SIG-M5 treated with dmso at 0.1 percent for 504 hours (cell line): ENCODE data around the gene HRK.
"Not testable (repeated sequence)": the region's sequence is repeated elsewhere in the genome, so short reads cannot be mapped to it uniquely, and the experiment has no call there.

Experiments
- DNase-seq: peaks from one replicate; lab custom pipeline; 2025; ENCODE audit not compliant: unreplicated experiment; lab: John Stamatoyannopoulos, UW

HRK gene

GRCh38 chr12:116821291-116821690 lies 60.0 kb downstream of the HRK start:
- DNase-seq, result no peak

DNA sequence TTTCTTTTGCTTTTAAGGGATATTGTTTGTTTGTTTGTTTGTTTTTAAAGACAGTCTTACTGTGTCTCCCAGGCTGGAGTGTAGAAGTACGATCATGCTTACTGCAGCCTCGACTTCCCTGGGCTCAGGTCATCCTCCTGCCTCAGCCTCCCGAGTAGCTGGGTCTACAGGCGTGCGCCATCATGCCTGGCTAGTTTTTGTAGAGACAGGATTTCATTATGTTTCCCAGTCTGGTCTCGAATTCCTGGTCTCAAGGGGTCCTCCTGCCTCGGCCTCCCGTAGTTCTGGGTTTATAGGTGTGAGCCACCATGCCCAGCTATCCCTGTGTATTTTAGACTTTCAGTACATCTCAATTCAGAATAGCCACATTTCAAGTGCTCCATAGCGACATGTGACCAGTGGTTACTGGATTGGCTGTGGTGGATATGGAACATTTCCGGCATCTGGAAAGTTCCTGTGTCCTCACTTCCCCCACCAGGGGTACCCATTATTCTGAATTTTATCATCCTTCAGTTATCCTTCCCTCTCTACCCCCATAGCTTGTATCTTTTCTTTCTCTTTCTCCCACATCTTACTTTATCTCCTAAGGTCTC lies 61.1 kb downstream of the HRK start:
- DNase-seq, result no peak

GRCh38 chr12:116818948-116819832 lies 62.1 kb downstream of the HRK start:
- peak; percentile 82 for DNase-seq

- peak; percentile 27 for DNase-seq
Observed at GRCh38 chr12:116818341-116818856, 62.8 kb downstream of the HRK start.

DNA sequence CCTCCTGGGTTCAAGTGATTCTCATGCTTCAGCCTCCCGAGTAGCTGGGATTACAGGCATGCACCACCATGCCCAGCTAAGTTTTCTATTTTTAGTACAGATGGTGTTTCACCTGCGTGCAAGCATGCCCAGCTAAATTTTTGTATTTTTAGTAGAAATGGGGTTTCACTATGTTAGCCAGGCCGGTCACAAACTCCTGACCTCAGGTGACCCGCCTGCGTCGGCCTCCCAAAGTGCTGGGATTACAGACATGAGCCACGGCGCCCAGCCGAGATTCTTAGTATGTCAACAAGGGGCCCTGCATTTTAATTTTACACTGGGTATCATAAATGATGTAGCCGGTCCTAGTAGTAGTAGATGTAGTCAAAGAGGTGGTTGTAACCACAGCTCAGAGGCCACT lies 66.5 kb downstream of the HRK start:
- DNase-seq, result not testable (repeated sequence)

GRCh38 chr12:116813271-116814041 lies 67.8 kb downstream of the HRK start:
- no peak for DNase-seq

DNA sequence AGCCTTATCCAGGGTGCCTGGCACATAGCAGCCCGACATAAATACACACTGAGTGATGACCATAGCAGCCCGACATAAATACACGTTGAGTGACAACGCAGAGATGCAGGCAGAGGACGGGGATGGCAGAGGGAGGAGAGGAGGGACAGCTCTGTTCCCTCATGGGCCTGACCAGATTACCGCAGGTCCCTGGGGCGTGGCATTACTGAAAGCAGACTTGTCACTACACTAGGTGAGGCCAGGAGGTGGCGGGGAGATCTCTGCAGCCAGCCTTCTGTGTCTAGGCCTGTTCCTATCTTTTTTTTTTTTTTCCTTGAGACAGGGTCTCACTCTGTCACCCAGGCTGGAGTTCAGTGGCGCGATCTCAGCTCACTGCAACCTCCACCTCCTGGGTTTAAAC lies 69.0 kb downstream of the HRK start:
- DNase-seq, result no peak

- no peak for DNase-seq
Observed at GRCh38 chr12:116808113-116809105, 72.8 kb downstream of the HRK start.

DNA sequence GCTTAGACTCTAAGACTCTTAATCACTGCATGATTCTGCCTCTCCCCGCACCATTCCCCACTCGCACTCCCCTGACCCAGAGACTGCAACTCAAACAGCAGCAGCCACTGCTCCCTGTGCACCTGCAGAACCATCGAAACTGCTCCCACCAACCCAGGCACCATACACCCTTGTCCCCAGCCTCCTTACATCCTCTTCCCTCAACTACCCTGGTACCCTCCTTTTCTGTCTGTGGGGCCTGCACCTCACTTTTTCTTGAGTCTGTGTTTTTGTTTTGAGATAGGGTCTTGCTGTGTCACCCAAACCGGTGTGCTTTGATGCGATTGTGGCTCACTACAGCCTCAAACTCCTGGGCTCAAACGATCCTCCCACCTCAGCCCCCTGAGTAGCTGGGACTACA lies 73.7 kb downstream of the HRK start:
- DNase-seq, result no peak

GRCh38 chr12:116806845-116807440 lies 74.3 kb downstream of the HRK start:
- DNase-seq, result no peak
